ENCODE measurements around the gene WIPF1. TPM values are rescaled to one million over a fixed set of nuclear protein-coding genes. Genes with fewer than 3 reads are reported as not detected.

WIPF1 gene
- total RNA-seq, 1 experiment from 2014 or later = 0.59 TPM

DNA sequence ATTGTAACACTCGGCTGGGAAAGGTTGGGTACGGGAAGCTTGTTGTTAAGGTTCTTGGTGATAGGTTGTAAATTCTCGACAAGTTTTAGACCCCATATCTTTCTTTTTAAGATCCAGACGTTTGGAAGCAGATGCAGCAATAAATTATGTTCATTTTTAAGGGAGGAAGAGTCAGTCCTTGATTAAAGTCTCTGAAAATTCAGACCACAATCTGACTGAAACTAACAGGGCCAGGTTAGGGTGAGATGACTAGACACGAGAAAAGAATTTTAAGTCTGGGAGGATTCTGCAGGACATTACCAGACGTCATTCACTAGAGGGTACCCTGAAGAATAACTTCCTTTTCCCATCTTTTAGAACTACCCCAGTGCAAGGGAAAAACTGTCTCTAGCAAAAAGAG lies 16.1 kb downstream of the WIPF1 start:
- H3K9me3 ChIP-seq (ENCODE audit: control insufficient read depth in 1 of 2, insufficient read depth in 1 of 2, low read depth in 1 of 2, low read length in 2 of 2) = no peaks in the 10 kb centered on the region
- no peak overlapping the region for H3K4me3 ChIP-seq (replicated peaks in 1 of 2; ENCODE audit: low read depth in 1 of 2, low read length in 2 of 2)
- RAD21 ChIA-PET (ENCODE audit: low non-redundant PET in 1 of 2, low total read pairs in 2 of 2, uncharacterized antibody in 2 of 2, unreplicated experiment in 2 of 2) = no interaction called here
- no peaks in the 10 kb centered on the region for H3K4me1 ChIP-seq (ENCODE audit: control insufficient read depth in 1 of 2, insufficient read depth in 2 of 2, low read length in 2 of 2)
- H3K27me3 ChIP-seq (ENCODE audit: insufficient read depth, low read length) = no peaks in the 10 kb centered on the region
- intact Hi-C loops (cut with micrococcal nuclease) = no loop called here
- H3K9ac ChIP-seq (ENCODE audit: low read length) = no peak overlapping the region
- H3K27ac ChIP-seq (ENCODE audit: low read depth, low read length) = no peak overlapping the region
- no peaks in the 10 kb centered on the region for H3K9me2 ChIP-seq (ENCODE audit: insufficient read depth)
- no peak overlapping the region for H2AFZ ChIP-seq (ENCODE audit: low read depth, low read length, poor library complexity, severe bottlenecking)
- no peaks in the 10 kb centered on the region for H3K36me3 ChIP-seq (ENCODE audit: control insufficient read depth in 1 of 2, insufficient read depth in 2 of 2, low read length in 2 of 2)
- no peaks in the 10 kb centered on the region for H3K79me2 ChIP-seq (ENCODE audit: insufficient read depth, low read length)
- ATAC-seq (no peak), DNase-seq (ENCODE audit: low read depth, low spot score) (no peak)
- POLR2A ChIA-PET = no interaction called here
- CTCF ChIA-PET = no interaction called here
- H3K4me2 ChIP-seq (ENCODE audit: low read length) = no peak overlapping the region
- H4K20me1 ChIP-seq (ENCODE audit: insufficient read depth) = no peaks in the 10 kb centered on the region
- TF ChIP-seq SIN3A (IDR thresholded peaks at IDR 0.05; ENCODE audit: low read depth) = no peak
- TF ChIP-seq ZFX (IDR thresholded peaks at IDR 0.05) = no peak
- no peak for TF ChIP-seq CBX3 (IDR thresholded peaks at IDR 0.05; ENCODE audit: low read depth)
- no peak for TF ChIP-seq CEBPB (IDR thresholded peaks at IDR 0.05; ENCODE audit: low read depth)
- TF ChIP-seq YY1 (IDR thresholded peaks at IDR 0.05; ENCODE audit: extremely low read depth, insufficient replicate concordance, low read depth, low read length) = no peak
- no peak for TF ChIP-seq POLR2A (IDR thresholded peaks at IDR 0.05; ENCODE audit: borderline replicate concordance, extremely low read depth, insufficient read depth, insufficient read length)
- no peak for TF ChIP-seq SRF (IDR thresholded peaks at IDR 0.05; ENCODE audit: low read depth)
- no peak for TF ChIP-seq JUND (IDR thresholded peaks at IDR 0.05)
- TF ChIP-seq, protein P1, sequence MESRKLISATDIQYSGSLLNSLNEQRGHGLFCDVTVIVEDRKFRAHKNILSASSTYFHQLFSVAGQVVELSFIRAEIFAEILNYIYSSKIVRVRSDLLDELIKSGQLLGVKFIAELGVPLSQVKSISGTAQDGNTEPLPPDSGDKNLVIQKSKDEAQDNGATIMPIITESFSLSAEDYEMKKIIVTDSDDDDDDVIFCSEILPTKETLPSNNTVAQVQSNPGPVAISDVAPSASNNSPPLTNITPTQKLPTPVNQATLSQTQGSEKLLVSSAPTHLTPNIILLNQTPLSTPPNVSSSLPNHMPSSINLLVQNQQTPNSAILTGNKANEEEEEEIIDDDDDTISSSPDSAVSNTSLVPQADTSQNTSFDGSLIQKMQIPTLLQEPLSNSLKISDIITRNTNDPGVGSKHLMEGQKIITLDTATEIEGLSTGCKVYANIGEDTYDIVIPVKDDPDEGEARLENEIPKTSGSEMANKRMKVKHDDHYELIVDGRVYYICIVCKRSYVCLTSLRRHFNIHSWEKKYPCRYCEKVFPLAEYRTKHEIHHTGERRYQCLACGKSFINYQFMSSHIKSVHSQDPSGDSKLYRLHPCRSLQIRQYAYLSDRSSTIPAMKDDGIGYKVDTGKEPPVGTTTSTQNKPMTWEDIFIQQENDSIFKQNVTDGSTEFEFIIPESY (IDR thresholded peaks at IDR 0.05; ENCODE audit: extremely low read depth, insufficient replicate concordance, low read length) = no peak
- no peak for TF ChIP-seq TCF7L2 (IDR thresholded peaks at IDR 0.05; ENCODE audit: borderline replicate concordance, extremely low read depth, insufficient read depth, insufficient read length)
- TF ChIP-seq POLR2AphosphoS5 (IDR thresholded peaks at IDR 0.05; ENCODE audit: low read depth, low read length) = no peak
- TF ChIP-seq, protein P2, sequence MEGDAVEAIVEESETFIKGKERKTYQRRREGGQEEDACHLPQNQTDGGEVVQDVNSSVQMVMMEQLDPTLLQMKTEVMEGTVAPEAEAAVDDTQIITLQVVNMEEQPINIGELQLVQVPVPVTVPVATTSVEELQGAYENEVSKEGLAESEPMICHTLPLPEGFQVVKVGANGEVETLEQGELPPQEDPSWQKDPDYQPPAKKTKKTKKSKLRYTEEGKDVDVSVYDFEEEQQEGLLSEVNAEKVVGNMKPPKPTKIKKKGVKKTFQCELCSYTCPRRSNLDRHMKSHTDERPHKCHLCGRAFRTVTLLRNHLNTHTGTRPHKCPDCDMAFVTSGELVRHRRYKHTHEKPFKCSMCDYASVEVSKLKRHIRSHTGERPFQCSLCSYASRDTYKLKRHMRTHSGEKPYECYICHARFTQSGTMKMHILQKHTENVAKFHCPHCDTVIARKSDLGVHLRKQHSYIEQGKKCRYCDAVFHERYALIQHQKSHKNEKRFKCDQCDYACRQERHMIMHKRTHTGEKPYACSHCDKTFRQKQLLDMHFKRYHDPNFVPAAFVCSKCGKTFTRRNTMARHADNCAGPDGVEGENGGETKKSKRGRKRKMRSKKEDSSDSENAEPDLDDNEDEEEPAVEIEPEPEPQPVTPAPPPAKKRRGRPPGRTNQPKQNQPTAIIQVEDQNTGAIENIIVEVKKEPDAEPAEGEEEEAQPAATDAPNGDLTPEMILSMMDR (IDR thresholded peaks at IDR 0.05 in 2 of 3, conservative IDR thresholded peaks at IDR 0.05 in 1 of 3; ENCODE audit: borderline replicate concordance in 1 of 3, insufficient read depth in 1 of 3, low read depth in 2 of 3, low read length in 2 of 3) = no peak
- no peak for TF ChIP-seq FOSL1 (IDR thresholded peaks at IDR 0.05; ENCODE audit: low read depth)
- TF ChIP-seq EZH2phosphoT487 (IDR thresholded peaks at IDR 0.05; ENCODE audit: borderline replicate concordance) = no peak
- no peak for TF ChIP-seq RAD21 (IDR thresholded peaks at IDR 0.05; ENCODE audit: low read depth)
- TF ChIP-seq EGR1 (IDR thresholded peaks at IDR 0.05; ENCODE audit: low read depth) = no peak
- no peak for TF ChIP-seq ATF3 (IDR thresholded peaks at IDR 0.05)
- TF ChIP-seq EZH2 (IDR thresholded peaks at IDR 0.05) = no peak
- BruUV-seq (replicated peaks) = no TSS peak

Data from HCT116 (cell line).